H1 (cell line): Measurements from ENCODE around the gene CKAP5. TPM values are rescaled to one million over a fixed set of nuclear protein-coding genes. Genes with fewer than 3 reads are reported as not detected.

Experiments
- CTCF ChIA-PET: fragments of 300-600 bp; sonication (Branson Sonifier 250); formaldehyde crosslinking; loops from one replicate; lab custom pipeline; 2021; ENCODE audit not compliant: partially characterized antibody; lab: Charles Lee
- POLR2A ChIA-PET: fragments of 300-600 bp; sonication (Branson Sonifier 250); formaldehyde crosslinking; loops from one replicate; lab custom pipeline; 2021; ENCODE audit warnings: inconsistent platforms; ENCODE audit not compliant: partially characterized antibody; lab: Charles Lee
- DNase-seq, 2 experiments: peaks; one replicate each; pipeline versions ENCODE4 v3.0.0 to v3.0.0-alpha.2; 2010 to 2022; ENCODE audit warnings: low spot score in 2 of 2, low read depth in 1 of 2, mixed read lengths in 1 of 2
- FAIRE-seq: peaks from 2 replicates; lab custom pipeline; 2011; peaks lifted over from hg19 to GRCh38; lab: Jason Lieb, UNC
- H2AFZ ChIP-seq: 2 replicates; pipeline ENCODE4 v1.8.1; 2012; ENCODE audit warnings: low read length, inconsistent platforms
- H2AK5ac ChIP-seq: 2 replicates; pipeline ENCODE4 v1.6.1; 2013; ENCODE audit warnings: low read depth, low read length
- H2BK120ac ChIP-seq: replicated peaks from 2 replicates; pipeline ENCODE3; 2013; ENCODE audit warnings: low read depth, low read length, inconsistent platforms
- H2BK12ac ChIP-seq: 2 replicates; pipeline ENCODE4 v1.6.1; 2013; ENCODE audit warnings: low read depth, low read length
- H2BK15ac ChIP-seq: 2 replicates; pipeline ENCODE4 v1.6.1; 2013; ENCODE audit warnings: low read length
- H2BK20ac ChIP-seq: 2 replicates; pipeline ENCODE4 v1.6.1; 2013; ENCODE audit warnings: low read length
- H2BK5ac ChIP-seq: 2 replicates; pipeline ENCODE4 v1.6.1; 2013; ENCODE audit warnings: low read depth, low read length
- H3K14ac ChIP-seq: 2 replicates; pipeline ENCODE4 v1.6.1; 2013; ENCODE audit warnings: inconsistent platforms; ENCODE audit not compliant: insufficient read length
- H3K18ac ChIP-seq: 2 replicates; pipeline ENCODE4 v1.6.1; 2013; ENCODE audit warnings: low read length; ENCODE audit errors: extremely low read depth
- H3K23ac ChIP-seq: 2 replicates; pipeline ENCODE4 v1.6.1; 2013; ENCODE audit warnings: inconsistent platforms; ENCODE audit not compliant: insufficient read length
- H3K23me2 ChIP-seq: 2 replicates; pipeline ENCODE4 v1.6.1; 2013; ENCODE audit warnings: low read depth, low read length
- H3K27ac ChIP-seq: 2 replicates; pipeline ENCODE4 v1.6.1; 2011; ENCODE audit warnings: low read depth, low read length, inconsistent platforms
- H3K27me3 ChIP-seq, 4 experiments: replicated peaks in 1 of 4; 1 replicate in 1 of 4; 2 replicates in 3 of 4; pipeline versions ENCODE4 v1.6.1 to v1.8.1; 2011 to 2013; ENCODE audit warnings: low read length in 3 of 4, mild to moderate bottlenecking in 3 of 4, inconsistent platforms in 2 of 4, mixed read lengths in 2 of 4, moderate library complexity in 1 of 4; ENCODE audit not compliant: control insufficient read depth in 3 of 4, insufficient read depth in 3 of 4; ENCODE audit errors: extremely low read depth in 1 of 4
- H3K36me3 ChIP-seq, 4 experiments: 2 replicates each; pipeline versions ENCODE4 v1.6.1 to v1.8.1; 2011 to 2013; ENCODE audit warnings: mild to moderate bottlenecking in 4 of 4, low read length in 3 of 4, moderate library complexity in 2 of 4, control low read depth in 1 of 4, inconsistent platforms in 1 of 4; ENCODE audit not compliant: insufficient read depth in 4 of 4, control insufficient read depth in 2 of 4
- H3K4ac ChIP-seq: replicated peaks from 2 replicates; pipeline ENCODE3; 2013; ENCODE audit warnings: low read length, low read depth, mixed read lengths, inconsistent platforms; ENCODE audit not compliant: insufficient read length
- H3K4me1 ChIP-seq, 4 experiments: replicated peaks in 1 of 4; 1 replicate in 1 of 4; 2 replicates in 3 of 4; pipeline versions ENCODE4 v1.6.1 to v1.8.1; 2011 to 2013; ENCODE audit warnings: low read length in 3 of 4, inconsistent platforms in 2 of 4, mixed read lengths in 1 of 4; ENCODE audit not compliant: insufficient read depth in 4 of 4, control insufficient read depth in 3 of 4
- H3K4me2 ChIP-seq, 2 experiments: 2 replicates each; pipeline versions ENCODE4 v1.6.1 to v1.8.1; 2011 to 2013; ENCODE audit warnings: low read depth in 2 of 2, low read length in 2 of 2, control low read depth in 1 of 2, inconsistent platforms in 1 of 2, mild to moderate bottlenecking in 1 of 2; ENCODE audit not compliant: insufficient read depth in 1 of 2
- H3K4me3 ChIP-seq, 4 experiments: fragments of 200-600, 300-600 bp in 1 of 4; sonication (generic), shearing (Covaris generic), sonication (Bioruptor Twin) in 1 of 4; 2 replicates each; pipeline versions ENCODE4 v1.5.1 to v1.8.1; 2011 to 2016; ENCODE audit warnings: low read length in 4 of 4, low read depth in 3 of 4, control low read depth in 2 of 4, inconsistent platforms in 2 of 4, mild to moderate bottlenecking in 2 of 4, mixed read lengths in 1 of 4, moderate library complexity in 1 of 4; ENCODE audit not compliant: insufficient read depth in 2 of 4; ENCODE audit errors: extremely low read depth in 1 of 4
- H3K56ac ChIP-seq: replicated peaks from 2 replicates; pipeline ENCODE3; 2013; ENCODE audit warnings: low read depth, mild to moderate bottlenecking, mixed read lengths, low read length, inconsistent platforms; ENCODE audit not compliant: insufficient read length
- H3K79me1 ChIP-seq: 2 replicates; pipeline ENCODE4 v1.6.1; 2013; ENCODE audit warnings: low read depth, low read length, control low read depth
- H3K79me2 ChIP-seq, 2 experiments: 2 replicates each; pipeline versions ENCODE4 v1.6.1 to v1.8.1; 2012 to 2013; ENCODE audit warnings: low read length in 2 of 2, mild to moderate bottlenecking in 2 of 2, inconsistent platforms in 1 of 2; ENCODE audit not compliant: insufficient read depth in 2 of 2, control insufficient read depth in 1 of 2
- H3K9ac ChIP-seq, 4 experiments: replicated peaks in 1 of 4; 1 replicate in 1 of 4; 2 replicates in 3 of 4; pipeline versions ENCODE4 v1.6.1 to v1.8.1; 2011 to 2013; ENCODE audit warnings: low read depth in 3 of 4, low read length in 3 of 4, control low read depth in 2 of 4, mild to moderate bottlenecking in 2 of 4, moderate library complexity in 2 of 4, inconsistent platforms in 1 of 4; ENCODE audit errors: extremely low read depth in 1 of 4
- H3K9me3 ChIP-seq, 2 experiments: 2 replicates each; pipeline versions ENCODE4 v1.6.1 to v1.8.1; 2012 to 2013; ENCODE audit warnings: mild to moderate bottlenecking in 2 of 2, moderate library complexity in 2 of 2, control low read depth in 1 of 2, inconsistent platforms in 1 of 2, low read depth in 1 of 2, low read length in 1 of 2, mixed read lengths in 1 of 2; ENCODE audit not compliant: insufficient read depth in 2 of 2
- H4K20me1 ChIP-seq, 2 experiments: replicated peaks in 1 of 2; 2 replicates each; pipeline versions ENCODE3 to v1.8.1; 2011 to 2013; ENCODE audit warnings: inconsistent platforms in 2 of 2, low read length in 2 of 2, mild to moderate bottlenecking in 1 of 2; ENCODE audit not compliant: insufficient read depth in 2 of 2, control insufficient read depth in 1 of 2
- H4K5ac ChIP-seq: 2 replicates; pipeline ENCODE4 v1.6.1; 2013; ENCODE audit warnings: low read length, low read depth, mixed read lengths, inconsistent platforms; ENCODE audit not compliant: insufficient read length
- H4K8ac ChIP-seq: 2 replicates; pipeline ENCODE4 v1.8.0; 2013; ENCODE audit warnings: mild to moderate bottlenecking, moderate library complexity, low read length, inconsistent platforms; ENCODE audit not compliant: insufficient read depth; ENCODE audit errors: extremely low read depth
- H4K91ac ChIP-seq: replicated peaks from 2 replicates; pipeline ENCODE3; 2013; ENCODE audit warnings: low read length, mixed read lengths, inconsistent platforms; ENCODE audit not compliant: insufficient read length
- SIRT6 ChIP-seq: IDR thresholded peaks from one replicate; pipeline ENCODE4 v1.7.1; 2012; ENCODE audit warnings: low read length, inconsistent platforms
- WGBS, 2 experiments: shearing (Covaris generic) in 1 of 2; methylation state at CpG; one replicate each; pipeline versions ENCODE4 v1.1.6 to v1.1.7; 2013 to 2015; ENCODE audit warnings: low lambda C conversion rate in 2 of 2, mixed read lengths in 2 of 2, inconsistent platforms in 1 of 2, low coverage in 1 of 2, missing lambda C conversion rate in 1 of 2; ENCODE audit not compliant: insufficient replicate concordance in 2 of 2, insufficient coverage in 1 of 2, insufficient read length in 1 of 2; ENCODE audit errors: extremely low coverage in 1 of 2, missing lambda C conversion rate in 1 of 2; 5-methylcytosine and 5-hydroxymethylcytosine counted together
- polyA plus RNA-seq, 7 experiments: library from polyadenylated mRNA; depleted of rRNA in 3 of 7; stranded (reverse) in 5 of 7; unstranded in 2 of 7; fragments of >200 nt in 5 of 7; fragments of 200-250 nt in 2 of 7; gene quantifications; 1 replicate in 5 of 7; 2 replicates in 1 of 7; 4 replicates in 1 of 7; pipeline versions ENCODE4 v1.2.1 to v1.2.3, GENCODE V29; 2011 to 2013; ENCODE audit warnings: missing spikeins in 2 of 7, mixed read lengths in 2 of 7
- total RNA-seq: library from RNA; stranded (reverse); fragmentation: NEBNext Ultra II Directional; extraction: Animal tissue kit (Norgen Biotek cat#: 25700); gene quantifications from 2 replicates; pipeline ENCODE4 v1.2.1, GENCODE V29; 2021
- TF ChIP-seq, protein P1 (sequence below): IDR thresholded peaks from 2 replicates; pipeline ENCODE4 v1.6.1; 2011; ENCODE audit warnings: low read length, improper control_type of control experiment

The CKAP5 gene
- total and polyA plus RNA-seq, 2 of the 8 experiments (the other 6 are each of a cell fraction or from before 2014, with no cell fraction given), result 64.8 to 185 TPM

DNA sequence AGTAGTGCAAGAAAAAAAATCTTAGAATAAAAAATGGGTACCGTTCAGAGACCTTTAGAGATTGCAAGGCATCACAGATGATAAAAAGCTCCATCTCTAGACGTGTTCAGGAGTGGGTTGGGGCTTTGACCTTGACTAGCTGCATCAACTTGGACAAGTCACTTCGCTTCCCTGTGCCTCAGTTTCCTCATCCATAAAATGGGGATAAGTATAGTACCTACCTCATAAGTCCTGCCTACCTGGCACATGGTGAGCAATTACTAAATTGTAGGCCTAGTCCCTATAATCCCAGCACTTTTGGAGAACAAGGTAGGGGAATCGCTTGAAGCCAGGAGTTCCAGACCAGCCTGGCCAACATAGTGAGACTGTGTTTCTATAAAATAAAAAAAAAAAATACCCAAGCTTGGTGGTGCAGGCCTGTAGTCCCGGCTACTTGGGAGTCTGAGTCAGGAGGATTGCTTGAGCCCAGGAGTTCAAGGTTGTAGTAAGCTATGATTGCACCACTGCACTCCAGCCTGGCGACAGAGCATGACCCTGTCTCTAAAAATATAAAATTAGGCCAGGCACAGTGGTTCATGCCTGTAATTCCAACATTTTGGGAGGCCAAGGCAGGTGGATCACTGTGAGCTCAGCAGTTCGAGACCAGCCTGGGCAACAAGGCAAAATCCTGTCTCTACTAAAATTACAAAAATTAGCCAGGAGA is 133.1 kb downstream of the CKAP5 start:
- Histone ChIP-seq H3K9me3 (no peaks in the 10 kb centered on the region), H3K14ac (no peak overlapping the region), H3K18ac (no peak overlapping the region), H4K5ac (no peak overlapping the region), H3K79me2 (no peaks in the 10 kb centered on the region), H3K4ac (no peak overlapping the region), H2BK5ac (no peak overlapping the region), H3K36me3 (no peaks in the 10 kb centered on the region), H2BK120ac (no peak overlapping the region), H2BK15ac (no peak overlapping the region), H4K8ac (no peak overlapping the region), H3K56ac (no peak overlapping the region), H3K4me1 (0 out of 7 replicates have a peak, but pooled peaks cover 0 to under 1% (median 0%) of the 10 kb centered on the region in 4 experiments), H3K27me3 (no peaks in the 10 kb centered on the region), H2BK12ac (no peak overlapping the region), H3K4me2 (no peak overlapping the region), H2BK20ac (no peak overlapping the region), H2AK5ac (no peak overlapping the region), H4K91ac (no peak overlapping the region), H2AFZ (no peak overlapping the region), H3K79me1 (no peaks in the 10 kb centered on the region; the same call in 1 of the 2 replicates), H3K27ac (no peak overlapping the region), H3K4me3 (no peak overlapping the region), H3K23ac (no peak overlapping the region), H3K23me2 (no peaks in the 10 kb centered on the region), H4K20me1 (no peaks in the 10 kb centered on the region), H3K9ac (no peak overlapping the region)
- DNase-seq (no peak), FAIRE-seq (no peak)
- ChIA-PET POLR2A (interaction anchor here (0.6 to 2.5 kb wide), 3 partner anchors 11 to 131 kb away, joined by 3 to 18 read pairs (median 3); partner anchors contain the start of genes ARHGAP1 and ZNF408), CTCF (interaction anchor here (1.2 kb wide), 1 partner anchor 10 kb away, joined by 3 read pairs; no protein-coding TSS in a partner anchor)
- WGBS, 2 experiments, result 91% methylated on average over 7 of the region's 7 CpGs; no CpG with 5 or more reads in 1 of the 2 experiments
- TF ChIP-seq, protein P1, sequence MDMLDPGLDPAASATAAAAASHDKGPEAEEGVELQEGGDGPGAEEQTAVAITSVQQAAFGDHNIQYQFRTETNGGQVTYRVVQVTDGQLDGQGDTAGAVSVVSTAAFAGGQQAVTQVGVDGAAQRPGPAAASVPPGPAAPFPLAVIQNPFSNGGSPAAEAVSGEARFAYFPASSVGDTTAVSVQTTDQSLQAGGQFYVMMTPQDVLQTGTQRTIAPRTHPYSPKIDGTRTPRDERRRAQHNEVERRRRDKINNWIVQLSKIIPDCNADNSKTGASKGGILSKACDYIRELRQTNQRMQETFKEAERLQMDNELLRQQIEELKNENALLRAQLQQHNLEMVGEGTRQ, result no peak
- no peak for TF ChIP-seq SIRT6
